Adrenal gland (tissue), 5 donors: ENCODE results near the gene HEATR5A.

Experiments used
- POLR2A ChIP-seq, 2 donors: fragments of 450-650 bp; IDR thresholded peaks; one replicate each; pipeline ENCODE4 v1.6.1; 2017; ENCODE audit warnings: antibody characterized with exemption in 2 of 2, mild to moderate bottlenecking in 2 of 2, moderate library complexity in 1 of 2
- TF ChIP-seq, protein P1 (sequence below), 6 experiments: fragments of 450-650 bp in 4 of 6; fragments of 200-600 bp in 2 of 6; sonication (generic) in 1 of 6; IDR thresholded peaks; 1 replicate in 5 of 6; 2 replicates in 1 of 6; pipeline versions ENCODE4 v1.5.1 to v1.8.0; 2016 to 2021; ENCODE audit warnings: antibody characterized with exemption in 6 of 6, mild to moderate bottlenecking in 2 of 6, moderate library complexity in 1 of 6
- donor health status: DM: no; HTN: no; CAD: no.

DNA sequence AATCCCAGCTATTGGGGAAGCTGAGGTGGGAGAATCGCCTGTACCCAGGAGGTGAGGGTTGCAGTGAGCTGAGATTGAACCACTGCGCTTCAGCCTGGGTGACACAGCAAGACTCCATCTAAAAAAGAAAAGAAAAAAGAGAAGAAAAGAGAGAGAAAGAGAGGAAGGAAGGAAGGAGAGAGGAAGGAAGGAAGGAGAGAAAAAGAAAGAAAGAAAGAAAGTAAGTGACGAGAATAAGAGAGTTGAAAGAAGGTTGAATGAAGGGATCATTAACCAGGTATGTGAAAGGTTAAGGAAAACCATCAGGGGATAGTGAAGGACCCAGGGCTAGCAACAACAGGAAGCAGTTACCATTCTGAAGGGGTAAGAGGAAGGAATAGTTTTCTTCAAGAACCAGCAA lies 41.2 kb upstream of the HEATR5A start:
- TF ChIP-seq, protein P1, sequence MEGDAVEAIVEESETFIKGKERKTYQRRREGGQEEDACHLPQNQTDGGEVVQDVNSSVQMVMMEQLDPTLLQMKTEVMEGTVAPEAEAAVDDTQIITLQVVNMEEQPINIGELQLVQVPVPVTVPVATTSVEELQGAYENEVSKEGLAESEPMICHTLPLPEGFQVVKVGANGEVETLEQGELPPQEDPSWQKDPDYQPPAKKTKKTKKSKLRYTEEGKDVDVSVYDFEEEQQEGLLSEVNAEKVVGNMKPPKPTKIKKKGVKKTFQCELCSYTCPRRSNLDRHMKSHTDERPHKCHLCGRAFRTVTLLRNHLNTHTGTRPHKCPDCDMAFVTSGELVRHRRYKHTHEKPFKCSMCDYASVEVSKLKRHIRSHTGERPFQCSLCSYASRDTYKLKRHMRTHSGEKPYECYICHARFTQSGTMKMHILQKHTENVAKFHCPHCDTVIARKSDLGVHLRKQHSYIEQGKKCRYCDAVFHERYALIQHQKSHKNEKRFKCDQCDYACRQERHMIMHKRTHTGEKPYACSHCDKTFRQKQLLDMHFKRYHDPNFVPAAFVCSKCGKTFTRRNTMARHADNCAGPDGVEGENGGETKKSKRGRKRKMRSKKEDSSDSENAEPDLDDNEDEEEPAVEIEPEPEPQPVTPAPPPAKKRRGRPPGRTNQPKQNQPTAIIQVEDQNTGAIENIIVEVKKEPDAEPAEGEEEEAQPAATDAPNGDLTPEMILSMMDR (IDR thresholded peaks at IDR 0.05), result no peak
- no peak for TF ChIP-seq POLR2A (IDR thresholded peaks at IDR 0.05)
